Putamen (tissue), 1 donor: ENCODE results near the gene COQ3.
A peak's percentile ranks its signal among the peaks of the same experiment; 100 is the strongest.
"Not testable (repeated sequence)": the region's sequence is repeated elsewhere in the genome, so short reads cannot be mapped to it uniquely, and the experiment has no call there.

ENCODE experiments used
- DNase-seq: peaks from one replicate; pipeline ENCODE4 v3.0.0-alpha.2; 2016; ENCODE audit warnings: low spot score

The COQ3 gene

DNA sequence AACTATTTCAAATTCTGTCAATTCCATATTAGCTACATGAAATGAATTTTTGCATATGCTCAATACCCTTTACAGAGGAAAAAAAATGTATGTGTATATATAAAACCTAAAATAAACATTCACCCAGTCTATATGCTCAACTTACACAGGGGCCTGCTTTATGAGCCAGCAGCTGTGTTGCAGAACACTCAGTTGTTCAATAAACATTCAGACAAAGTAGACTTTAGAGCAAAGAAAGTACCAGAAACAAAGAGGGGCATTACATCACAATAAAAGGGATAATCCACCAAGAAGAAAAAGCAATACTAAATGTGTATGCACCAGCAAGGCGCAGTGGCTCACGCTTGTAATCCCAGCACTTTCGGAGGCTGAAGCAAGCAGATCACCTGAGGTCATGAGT is 9.5 kb downstream of the COQ3 start:
- no peak for DNase-seq

DNA sequence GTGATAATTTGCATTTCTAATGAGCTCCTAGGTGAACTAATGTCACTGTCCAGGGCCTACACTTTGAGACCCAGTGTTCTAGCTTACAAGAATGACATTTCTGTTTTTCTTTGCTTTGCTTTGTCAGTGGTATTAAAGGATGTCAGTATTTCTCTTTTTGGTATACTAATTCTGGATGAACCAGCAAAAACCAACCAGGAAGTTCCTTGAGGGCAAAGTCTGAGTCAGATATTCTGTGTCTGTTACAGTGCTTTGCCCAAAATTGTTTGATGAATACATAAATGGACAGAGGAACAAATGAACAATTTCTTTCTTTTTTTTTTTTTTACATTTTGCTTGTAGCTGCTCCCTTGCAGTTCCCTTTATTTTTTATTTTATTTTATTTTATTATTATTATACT is 15.4 kb downstream of the COQ3 start:
- DNase-seq, result no peak

DNA sequence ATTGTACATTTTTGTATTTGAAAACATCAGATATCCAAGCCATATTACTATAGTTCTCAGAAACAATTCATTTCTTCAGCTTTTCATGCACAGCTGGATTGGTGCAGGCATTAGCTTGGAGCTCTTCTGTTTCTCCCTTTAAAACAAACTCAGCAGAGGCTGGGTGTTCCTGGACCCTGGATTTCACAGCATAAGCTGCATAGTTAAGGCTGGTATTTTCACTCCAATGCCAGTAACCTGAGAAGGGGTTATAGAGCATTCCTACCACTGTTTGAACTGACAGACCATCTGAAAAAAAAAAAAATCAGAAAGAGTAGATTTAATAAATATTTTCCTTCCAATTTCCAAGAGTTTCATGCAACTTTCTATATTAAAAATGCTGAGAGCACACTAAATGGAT is 24.5 kb downstream of the COQ3 start:
- DNase-seq, result no peak

DNA sequence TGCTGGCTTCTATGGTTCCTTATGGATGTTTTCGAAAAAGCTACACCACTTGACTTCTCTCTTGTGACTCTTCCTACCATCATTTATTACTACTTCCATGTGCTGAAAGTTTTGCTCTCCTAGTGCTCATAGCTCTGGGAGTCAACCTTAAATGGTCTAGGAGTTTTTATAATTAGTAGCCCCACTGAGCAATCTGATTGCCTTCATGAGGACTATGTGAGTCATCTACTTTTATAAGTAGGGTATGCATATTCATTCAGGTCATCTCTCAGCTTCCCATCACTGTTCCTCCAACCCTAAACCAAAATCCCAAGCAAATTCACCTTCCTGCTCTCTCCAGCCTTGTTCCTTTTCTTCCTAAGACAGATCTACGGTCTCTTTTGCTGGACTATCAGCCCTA is 27.1 kb downstream of the COQ3 start:
- no peak for DNase-seq

DNA sequence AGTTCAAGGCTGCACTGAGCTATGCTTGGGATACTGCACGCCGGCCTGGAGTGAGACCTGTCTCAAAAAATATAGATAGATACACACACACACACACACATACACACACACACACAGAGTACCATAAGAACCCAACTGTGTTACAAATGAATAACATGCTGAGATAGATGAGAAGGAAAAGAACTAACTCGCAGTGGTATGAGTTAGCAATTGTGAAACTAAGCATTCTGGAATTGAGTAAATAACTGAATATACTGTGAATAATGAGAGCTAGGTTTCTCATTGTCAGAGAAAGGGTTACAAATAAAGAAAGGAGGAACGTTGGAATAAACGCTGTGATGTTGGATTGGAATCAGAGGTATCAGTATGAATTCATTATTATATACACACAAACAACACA is 30.0 kb downstream of the COQ3 start:
- no peak for DNase-seq

DNA sequence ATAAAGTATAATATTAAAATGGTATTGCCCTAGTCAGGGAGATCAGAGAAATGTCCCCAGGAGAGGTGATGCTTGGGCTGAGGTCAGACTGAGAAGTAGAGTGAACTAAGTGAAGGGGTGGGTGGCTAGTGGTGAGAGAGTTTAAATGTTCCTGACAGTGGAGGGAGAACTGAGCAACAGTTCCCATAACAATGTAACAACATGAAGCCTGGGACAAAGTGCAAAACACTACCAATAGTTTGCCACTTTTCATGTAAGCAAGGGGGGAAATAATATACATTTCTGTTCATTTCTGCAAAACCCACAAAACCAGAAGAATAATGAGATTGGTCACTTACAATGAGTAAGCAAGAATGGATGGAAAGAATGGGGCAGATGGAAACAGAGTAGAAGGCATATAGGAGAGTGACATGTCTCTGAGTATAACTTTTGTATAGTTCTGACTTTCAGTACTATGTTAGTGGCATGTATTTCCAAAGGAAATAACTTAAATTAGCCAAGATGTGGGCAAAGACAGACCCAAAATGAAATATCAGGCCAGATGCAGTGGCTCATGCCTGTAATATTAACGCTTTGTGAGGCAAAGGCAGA is 31.2 kb downstream of the COQ3 start:
- DNase-seq, result no peak

DNA sequence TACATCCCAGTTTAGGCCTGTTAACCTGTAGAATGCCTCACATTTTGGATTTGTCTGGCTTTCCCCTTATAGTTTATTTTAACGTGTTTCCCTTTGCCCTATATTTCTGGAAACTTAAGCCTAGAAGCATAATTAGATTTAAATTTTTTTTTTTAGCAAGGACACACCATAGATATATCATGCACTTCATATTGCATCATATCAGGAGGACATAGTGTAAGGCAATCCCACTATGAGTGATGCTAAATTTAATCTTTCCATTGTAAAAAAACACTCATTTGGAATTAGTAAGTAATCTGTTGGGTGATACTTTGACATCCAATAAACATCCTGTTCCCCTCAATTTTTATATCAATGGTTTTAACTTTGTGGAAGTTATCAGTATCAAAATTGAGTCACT is 34.2 kb downstream of the COQ3 start:
- no peak for DNase-seq

DNA sequence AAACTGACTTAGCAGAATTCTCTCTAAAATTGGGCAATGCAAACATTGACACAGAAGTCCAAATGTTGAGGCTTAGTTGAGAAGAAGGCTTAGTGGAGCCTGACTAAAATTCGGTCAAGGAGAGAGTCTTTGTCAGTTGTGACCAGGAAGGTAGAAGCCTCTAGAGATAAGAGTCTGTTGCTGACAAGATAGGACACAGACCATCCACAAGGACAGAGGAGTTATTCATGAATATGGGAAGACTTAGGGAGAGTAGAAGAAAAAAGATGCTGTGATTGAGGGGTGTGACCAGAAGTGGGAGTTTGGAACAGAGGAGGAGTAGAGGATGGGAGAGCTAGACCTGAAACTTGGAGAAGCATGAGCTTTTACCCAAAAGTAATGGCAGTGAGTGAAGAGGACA is 37.4 kb downstream of the COQ3 start:
- no peak for DNase-seq

DNA sequence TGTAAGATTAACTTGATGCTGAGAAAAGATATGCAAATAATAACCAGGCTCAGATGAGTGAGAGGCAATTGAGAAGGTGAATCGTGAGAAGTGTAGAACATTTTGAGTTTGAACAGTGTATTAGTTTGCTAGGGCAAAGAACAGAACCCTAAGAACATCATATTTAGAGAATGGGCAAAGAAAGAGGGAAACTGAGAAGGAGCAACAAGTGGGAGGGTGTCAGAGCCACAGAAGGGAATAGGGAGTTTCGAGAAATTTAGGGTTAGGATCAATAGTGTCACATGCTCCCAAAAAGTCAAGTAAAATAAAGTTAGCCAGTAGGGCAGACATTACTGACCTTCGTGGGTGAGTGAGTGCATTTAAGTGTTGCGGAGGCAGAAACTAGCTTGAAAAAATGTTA is 39.0 kb downstream of the COQ3 start:
- DNase-seq, result no peak

DNA sequence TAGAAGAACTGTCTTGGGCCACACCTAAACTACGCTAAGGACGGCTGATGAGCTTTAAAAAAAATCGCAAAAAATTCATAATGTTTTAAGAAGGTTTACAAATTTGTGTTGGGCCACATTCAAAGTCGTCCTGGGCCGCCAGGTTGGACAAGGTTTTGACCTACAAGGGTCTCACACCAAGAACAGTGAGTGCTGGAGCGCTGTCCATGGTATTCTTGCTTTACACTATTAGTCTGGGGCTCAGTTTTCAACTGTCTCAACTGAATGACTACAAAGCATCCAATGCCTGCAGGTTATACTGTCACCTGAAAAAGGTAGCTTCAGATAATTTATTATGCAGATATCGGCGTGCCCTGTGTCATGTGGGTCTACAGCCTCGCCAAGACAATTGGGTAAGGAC is 40.9 kb downstream of the COQ3 start:
- no peak for DNase-seq

DNA sequence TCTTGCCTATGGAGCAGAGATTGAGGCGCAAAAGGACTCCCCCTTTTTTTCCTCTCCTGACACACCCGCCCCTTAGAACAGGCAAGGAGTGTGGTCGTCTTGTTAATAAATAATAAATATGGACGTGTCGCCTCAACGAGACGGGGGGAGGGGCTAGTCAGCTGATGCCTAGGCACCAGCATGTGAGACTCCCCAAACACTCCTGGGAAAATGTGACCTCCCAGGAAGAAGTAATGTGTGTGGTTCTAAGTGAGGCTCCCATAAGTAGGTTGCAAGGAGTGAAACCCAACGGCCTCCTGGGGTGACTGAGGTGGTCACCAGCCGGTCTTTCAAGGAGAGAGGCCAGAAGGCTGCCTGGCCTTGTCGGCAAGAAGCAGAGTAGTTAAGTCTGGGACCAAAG is 43.4 kb downstream of the COQ3 start:
- DNase-seq, result no peak

DNA sequence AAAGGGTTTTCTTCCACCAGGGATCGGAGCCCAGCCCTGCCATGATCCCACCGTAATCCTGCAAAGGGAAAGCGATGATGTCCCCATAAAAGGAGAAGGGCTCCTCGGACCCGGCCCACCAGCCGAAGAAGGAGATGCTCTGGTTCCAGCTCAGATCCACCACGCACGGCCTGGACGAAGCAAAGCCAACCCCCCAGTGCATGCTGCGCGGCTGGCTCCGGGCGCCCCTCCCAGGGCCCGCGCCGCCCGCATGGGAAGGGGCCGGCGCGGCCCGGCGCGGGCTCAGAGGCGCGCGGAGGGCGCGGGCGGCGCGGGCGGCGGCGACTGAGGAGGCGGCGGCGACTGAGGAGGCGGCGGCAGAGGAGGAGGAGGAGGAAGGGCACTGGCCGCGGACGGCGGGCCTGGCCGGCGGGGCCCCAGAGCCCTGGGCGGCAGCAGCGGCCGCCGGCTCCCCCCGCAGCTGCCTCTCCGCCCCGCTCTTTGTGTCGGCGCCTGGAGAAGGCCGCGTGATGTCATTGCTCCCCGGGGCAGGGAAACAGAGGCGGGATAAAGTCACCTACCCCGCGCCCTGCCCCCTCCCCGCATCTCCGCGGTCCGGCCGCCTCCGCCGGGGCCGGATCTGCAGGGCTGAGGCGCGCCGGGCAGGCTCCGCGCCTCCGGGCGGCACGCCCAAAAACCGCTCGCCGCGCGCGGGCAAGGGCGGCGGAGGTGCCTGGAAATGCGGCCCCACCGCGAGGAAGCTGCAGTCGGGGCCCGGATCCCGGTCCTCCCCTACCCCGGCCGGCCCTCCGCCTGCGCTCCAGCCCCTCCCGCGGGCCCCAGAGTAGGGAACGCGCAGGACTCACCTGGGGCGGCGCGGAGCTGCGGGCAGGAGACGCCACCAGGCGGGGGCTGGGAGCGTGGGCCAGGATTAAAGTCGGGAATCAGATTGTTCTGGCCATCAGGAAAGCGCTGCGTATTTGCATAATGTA is 44.5 kb downstream of the COQ3 start, which contains the start of gene FAXC:
FAXC (minus strand) TSS at position 504 of the 971 bp plus-strand sequence; CDS start at position 202, 302 bp downstream.
- DNase-seq, result peak; percentile 30

DNA sequence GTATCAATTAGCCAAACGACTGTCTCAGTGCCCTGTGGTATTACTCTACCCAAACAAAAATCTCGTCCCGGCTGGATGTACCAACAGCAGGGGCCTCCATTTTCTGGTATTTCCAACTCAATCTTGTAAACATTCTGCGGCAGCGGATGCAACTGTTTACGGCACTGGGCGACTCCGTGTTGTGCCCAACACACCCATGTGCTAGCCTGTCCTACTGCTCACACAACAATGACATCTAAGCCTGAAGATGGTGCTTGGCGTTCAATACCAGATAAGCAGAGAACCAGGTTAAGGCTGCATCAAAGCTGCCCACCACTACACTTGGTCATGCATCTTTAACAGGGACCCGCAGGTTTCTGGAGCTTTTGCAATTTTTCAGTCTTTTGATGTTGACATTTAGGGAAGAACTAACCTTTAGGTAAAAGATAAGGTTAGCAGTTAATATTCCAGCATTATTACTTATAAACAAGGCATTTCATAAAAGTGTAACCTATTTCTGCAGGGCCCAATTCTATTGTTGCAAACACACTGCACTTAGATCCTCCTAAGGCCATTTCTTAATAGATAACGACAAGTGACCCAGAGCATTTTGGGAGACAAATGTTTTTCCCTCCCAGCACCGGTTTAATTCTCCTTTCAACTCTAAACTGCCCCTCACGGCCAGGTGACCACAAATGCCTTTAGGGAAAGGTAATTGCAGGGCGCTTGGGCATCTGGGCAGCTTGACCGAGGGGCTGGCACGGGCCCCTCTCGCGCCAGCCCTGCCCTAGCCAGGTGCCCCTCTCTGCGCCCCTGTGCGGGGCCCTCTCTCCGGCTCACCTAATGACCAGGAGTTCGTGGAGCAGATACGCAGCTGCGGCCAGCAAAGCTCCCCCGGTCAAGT is 45.5 kb downstream of the COQ3 start:
- DNase-seq, result no peak

DNA sequence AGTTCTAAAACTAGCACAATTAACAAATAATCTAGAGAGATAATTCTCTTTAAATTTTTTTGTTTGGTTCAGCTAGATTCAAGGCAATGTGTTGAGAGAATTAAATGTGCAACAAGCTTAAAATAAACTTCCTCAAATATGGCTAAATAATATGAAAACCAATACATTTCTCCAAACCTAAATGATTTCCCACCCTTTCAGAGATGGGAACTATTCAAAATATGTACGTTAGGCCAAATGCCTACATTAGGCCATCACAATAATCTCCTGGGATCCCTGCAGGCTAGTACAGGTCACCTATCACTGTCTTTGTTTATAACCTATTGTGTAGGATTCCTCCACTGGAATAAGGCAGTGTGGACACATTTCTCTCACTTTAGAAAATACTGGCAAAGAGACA is 46.2 kb downstream of the COQ3 start:
- no peak for DNase-seq

DNA sequence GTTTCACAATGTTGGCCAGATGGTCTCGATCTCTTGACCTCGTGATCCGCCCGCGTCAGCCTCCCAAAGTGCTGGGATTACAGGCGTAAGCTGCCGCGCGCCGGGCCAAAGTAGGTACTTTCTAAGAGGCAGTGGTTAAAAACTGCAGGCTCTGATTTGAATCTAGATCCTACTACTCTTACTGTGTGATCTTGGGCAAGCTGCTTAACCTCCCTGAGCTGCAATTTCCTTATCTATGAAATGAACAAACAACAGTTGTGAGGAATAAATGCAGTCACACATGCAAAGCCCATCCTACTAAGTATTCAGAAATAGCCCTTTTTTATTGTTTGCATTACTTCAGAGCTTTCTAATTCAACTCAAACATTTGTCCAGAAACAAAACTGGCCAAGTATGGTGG is 47.4 kb downstream of the COQ3 start:
- no peak for DNase-seq

DNA sequence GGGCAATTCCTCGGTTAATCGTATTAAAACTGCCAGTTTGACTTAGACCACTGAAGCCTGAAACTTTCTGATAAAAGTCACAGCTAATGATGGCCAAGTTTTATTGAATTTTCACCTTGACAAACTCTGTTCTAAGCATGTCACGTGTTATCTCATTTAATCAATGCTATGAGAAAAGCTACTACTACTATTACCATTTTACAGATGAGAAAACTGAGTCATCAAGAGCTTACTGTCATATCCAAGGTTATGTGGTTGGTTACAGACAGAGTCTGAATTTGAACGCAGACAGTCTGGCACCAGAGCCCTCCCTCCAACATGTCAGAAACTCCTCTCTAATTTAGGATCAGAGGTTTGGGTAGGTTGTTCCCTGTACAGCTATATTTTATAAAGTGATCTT is 48.8 kb downstream of the COQ3 start:
- no peak for DNase-seq

DNA sequence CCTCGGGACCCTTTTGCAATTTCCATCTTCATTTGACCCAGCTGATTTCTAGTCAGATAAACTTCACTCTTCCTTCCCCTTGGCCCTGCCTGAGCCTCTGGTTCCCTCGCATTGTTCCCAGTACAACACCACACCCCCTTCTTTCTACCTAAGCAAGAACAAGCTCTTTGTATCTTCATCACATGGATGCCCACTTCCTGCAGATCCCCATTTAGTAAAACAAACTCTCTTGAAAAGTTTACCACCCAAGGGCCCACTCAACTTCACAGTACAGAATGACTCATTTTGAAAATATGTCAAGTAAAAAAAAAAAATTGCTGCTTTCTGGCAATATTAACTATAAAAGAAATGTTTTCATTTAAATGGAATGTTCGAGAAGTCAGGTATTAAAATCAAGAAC is 49.7 kb downstream of the COQ3 start:
- DNase-seq, result no peak

DNA sequence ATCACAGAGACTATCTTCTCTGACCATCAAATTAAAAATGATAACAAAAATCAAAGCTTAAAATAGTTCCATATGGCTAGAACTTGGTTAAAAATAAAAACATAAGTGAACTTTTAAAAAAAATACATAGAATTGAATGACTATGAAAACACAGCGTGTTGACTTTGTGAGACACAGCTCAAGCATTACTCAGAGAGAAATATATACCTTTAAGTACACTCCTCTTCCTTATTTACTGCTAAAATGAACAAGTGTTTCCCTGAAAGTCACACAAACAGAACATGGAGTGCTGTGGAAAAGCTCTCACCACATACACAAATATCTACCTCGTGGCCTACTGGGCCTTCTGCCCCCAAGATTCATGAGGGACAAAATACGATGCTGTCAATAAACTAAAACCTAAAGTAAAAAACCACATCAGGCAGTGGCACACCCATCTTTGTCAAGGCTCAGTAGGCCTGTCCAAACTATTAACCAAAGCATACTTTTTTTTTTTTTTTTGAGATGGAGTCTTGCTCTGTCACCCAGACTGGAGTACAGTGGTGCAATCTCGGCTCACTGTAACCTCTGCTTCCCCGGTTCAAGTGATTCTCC is 52.0 kb downstream of the COQ3 start:
- DNase-seq, result no peak

DNA sequence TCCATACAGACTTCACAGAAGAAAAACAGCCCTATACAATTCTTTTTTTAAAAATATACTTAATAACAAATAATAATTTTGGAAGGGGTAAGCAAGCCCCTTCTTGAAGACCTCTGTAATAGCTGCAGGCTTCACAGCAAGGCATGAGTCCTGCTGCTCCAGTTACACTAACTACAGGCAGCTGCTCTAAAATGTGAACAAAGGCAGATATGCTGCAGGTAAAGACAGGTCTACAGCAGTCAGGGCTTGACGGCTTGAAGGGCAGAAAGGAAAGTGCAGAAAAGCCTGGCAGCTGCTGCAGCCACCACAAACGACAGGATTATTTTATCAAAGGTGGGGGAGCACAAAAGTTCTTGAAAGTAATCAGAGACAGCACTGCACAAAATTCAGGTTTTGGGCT is 55.8 kb downstream of the COQ3 start:
- no peak for DNase-seq

DNA sequence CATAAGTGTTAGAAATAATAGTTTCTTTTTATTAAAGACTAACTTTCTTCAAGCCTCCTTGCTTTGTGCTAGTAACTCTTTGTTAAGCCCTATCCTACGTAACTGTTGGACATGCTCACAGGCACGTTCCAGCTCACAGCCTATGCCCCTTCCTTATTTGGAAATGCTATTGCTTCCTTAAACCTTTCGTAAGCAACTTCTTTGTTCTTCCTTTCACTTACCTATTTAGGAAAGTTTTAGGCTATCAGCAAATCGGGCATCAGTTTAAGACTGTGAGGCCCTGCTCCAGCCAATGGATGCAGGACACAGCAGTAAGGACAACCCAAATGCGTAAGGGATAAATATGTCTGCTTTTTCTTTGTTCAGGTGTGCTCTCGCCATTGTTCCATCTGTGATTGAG is 58.7 kb downstream of the COQ3 start:
- DNase-seq, result not testable (repeated sequence)

DNA sequence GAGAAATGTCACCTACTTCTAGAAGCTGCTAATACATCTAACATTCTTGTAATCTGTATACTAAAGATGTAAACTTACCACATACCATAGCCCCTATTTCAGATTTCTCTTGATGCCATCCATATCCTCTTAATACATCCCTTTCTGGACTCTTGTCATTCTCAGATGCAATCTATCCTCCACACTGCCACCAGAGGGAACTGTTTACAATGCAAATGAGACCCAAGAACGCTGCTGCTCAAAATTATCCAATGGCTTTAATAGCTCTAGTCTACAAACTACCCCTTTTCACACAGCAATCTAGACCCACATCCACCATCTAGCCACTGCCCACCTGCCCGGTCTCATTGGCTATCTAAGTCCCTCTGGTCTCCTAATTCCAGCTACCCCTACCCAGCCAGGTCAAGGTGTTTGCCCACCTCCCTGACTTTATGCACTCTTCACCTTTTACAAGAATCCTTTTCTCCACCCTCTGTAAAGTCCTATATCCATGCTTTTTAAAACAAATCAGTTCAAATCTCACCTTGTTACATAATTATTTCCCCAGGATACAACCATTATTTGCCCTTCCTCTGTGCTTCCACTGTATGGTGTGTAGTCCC is 59.4 kb downstream of the COQ3 start:
- DNase-seq, result peak; percentile 38

DNA sequence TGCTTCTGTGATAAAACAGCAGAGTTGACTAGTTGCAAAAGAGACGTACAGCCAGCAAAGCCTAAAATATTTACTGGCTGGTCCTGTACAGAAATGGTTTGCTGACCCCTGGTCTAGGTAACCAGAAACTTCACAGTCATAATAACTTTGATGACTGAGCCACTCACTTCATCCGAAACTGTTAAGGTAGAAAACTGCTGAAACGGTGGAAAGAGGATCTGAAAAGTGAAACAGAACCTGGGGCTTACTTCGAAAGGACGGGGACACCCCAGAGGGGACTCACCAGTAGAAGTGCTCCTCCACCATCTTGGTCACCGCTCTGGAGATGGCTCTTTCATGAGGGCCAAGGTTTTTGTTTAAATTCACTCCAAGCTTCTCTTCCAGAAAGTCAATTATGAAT is 60.9 kb downstream of the COQ3 start:
- no peak for DNase-seq
